Natural killer cell (primary cell): ENCODE results near the gene PCDHA4. TPM values are rescaled to one million over a fixed set of nuclear protein-coding genes. Genes with fewer than 3 reads are reported as not detected.

ENCODE experiments used
- ATAC-seq, 3 donors: fragments of 150-1000 bp in 2 of 3; fragments of 200-7000 bp in 1 of 3; cut with Tn5 transposase; 1 replicate in 1 of 3; 2 replicates in 2 of 3; pipeline ENCODE4 v1.10.0; 2021; ENCODE audit warnings: mild to moderate bottlenecking in 2 of 3, moderate library complexity in 2 of 3
- DNase-seq, 2 donors: peaks; one replicate each; pipeline versions ENCODE4 v3.0.0 to v3.0.0-alpha.2; 2013 to 2021; ENCODE audit warnings: mixed read lengths in 1 of 2
- H3K27ac ChIP-seq: one replicate; pipeline ENCODE4 v1.5.1; 2013; ENCODE audit warnings: mild to moderate bottlenecking, low read length
- H3K27me3 ChIP-seq: one replicate; pipeline ENCODE4 v1.6.1; 2013; ENCODE audit warnings: low read length; ENCODE audit not compliant: control insufficient read depth, insufficient read depth
- H3K36me3 ChIP-seq: one replicate; pipeline ENCODE4 v1.6.1; 2013; ENCODE audit warnings: low read length; ENCODE audit not compliant: control insufficient read depth, insufficient read depth
- H3K4me1 ChIP-seq: one replicate; pipeline ENCODE4 v1.6.1; 2013; ENCODE audit warnings: low read length; ENCODE audit not compliant: control insufficient read depth, insufficient read depth
- H3K4me3 ChIP-seq: one replicate; pipeline ENCODE4 v1.5.1; 2013; ENCODE audit warnings: low read length
- H3K9me3 ChIP-seq: one replicate; pipeline ENCODE4 v1.6.1; 2013; ENCODE audit warnings: low read length; ENCODE audit not compliant: control insufficient read depth, insufficient read depth
- H3K27ac Mint-ChIP-seq, 2 donors: one replicate each; pipeline ENCODE4 v1.8.0; 2022; ENCODE audit warnings: mild to moderate bottlenecking in 2 of 2, mixed read lengths in 2 of 2, moderate library complexity in 1 of 2
- H3K27me3 Mint-ChIP-seq, 2 donors: one replicate each; pipeline ENCODE4 v1.8.0; 2022; ENCODE audit warnings: low read depth in 2 of 2, mixed read lengths in 2 of 2
- H3K36me3 Mint-ChIP-seq: one replicate; pipeline ENCODE4 v1.8.0; 2022; ENCODE audit warnings: mixed read lengths
- H3K4me1 Mint-ChIP-seq, 2 donors: one replicate each; pipeline ENCODE4 v1.8.0; 2022; ENCODE audit warnings: mixed read lengths in 2 of 2
- H3K4me3 Mint-ChIP-seq: one replicate; pipeline ENCODE4 v1.8.0; 2022; ENCODE audit warnings: mild to moderate bottlenecking, moderate library complexity, mixed read lengths
- H3K9me3 Mint-ChIP-seq, 2 donors: one replicate each; pipeline ENCODE4 v1.8.0; 2022; ENCODE audit warnings: mixed read lengths in 2 of 2
- CTCF ChIP-seq: fragments of 200-600 bp; IDR thresholded peaks from one replicate; pipeline ENCODE4 v1.8.0; 2022; ENCODE audit warnings: antibody characterized with exemption
- WGBS: methylation state at CpG from one replicate; pipeline ENCODE4 v1.1.7; 2013; ENCODE audit warnings: missing lambda C conversion rate; ENCODE audit not compliant: insufficient coverage; 5-methylcytosine and 5-hydroxymethylcytosine counted together
- intact Hi-C: fragments of 100-400 bp; cut with micrococcal nuclease; formaldehyde crosslinking; loops from one replicate; pipeline ENCODE4 v1.14.2; 2022
- total RNA-seq, 4 donors: library from RNA; stranded (reverse); fragments of 120-200 nt in 1 of 4; gene quantifications; one replicate each; pipeline versions ENCODE4 v1.2.3 to v1.2.4, GENCODE V29; 2013 to 2022

Gene PCDHA4
- not detected for total RNA-seq
- total RNA-seq (2013) = not detected

- no peaks in the 10 kb centered on the region for H3K27me3 ChIP-seq
- Mint-ChIP-seq H3K4me1 (no peaks in the 10 kb centered on the region), H3K27ac (no peak within 1 kb of the TSS), H3K27me3 (peaks cover 6 to 7% of the 10 kb centered on the region in 2 donors), H3K36me3 (peaks cover 5% of the 10 kb centered on the region), H3K4me3 (no peak within 1 kb of the TSS), H3K9me3 (peaks cover 4 to 6% of the 10 kb centered on the region in 2 donors)
- peak in 1 of 2 donors; percentile 7 for DNase-seq
- no peak within 1 kb of the TSS for H3K4me3 ChIP-seq
- TF ChIP-seq CTCF = no peak
- intact Hi-C loops = no loop called here
- no peak for ATAC-seq
- H3K36me3 ChIP-seq = no peaks in the 10 kb centered on the region
- no peak within 1 kb of the TSS for H3K27ac ChIP-seq
- 36% methylated on average over 44 of the region's 47 CpGs for WGBS
- no peaks in the 10 kb centered on the region for H3K4me1 ChIP-seq
- H3K9me3 ChIP-seq = peaks cover 20% of the 10 kb centered on the region
Measured at GRCh38 chr5:140806834-140807775, at the start of gene PCDHA4. Gene PCDHA4 (plus strand): TSS chr5:140807068.

GRCh38 chr5:140764177-140764973, 42.5 kb upstream of the PCDHA4 start:
- TF ChIP-seq CTCF = no peak
- DNase-seq = no peak
- H3K36me3 ChIP-seq = no peaks in the 10 kb centered on the region
- no peak overlapping the region for H3K4me3 ChIP-seq
- no peak overlapping the region for H3K27ac ChIP-seq
- Mint-ChIP-seq H3K4me1 (no peaks in the 10 kb centered on the region), H3K4me3 (no peak overlapping the region), H3K27me3 (no peaks in the 10 kb centered on the region), H3K36me3 (peaks cover 42% of the 10 kb centered on the region), H3K9me3 (peaks cover 12 to 30% of the 10 kb centered on the region in 2 donors), H3K27ac (no peak overlapping the region)
- intact Hi-C loops = no loop called here
- ATAC-seq = no peak
- no peaks in the 10 kb centered on the region for H3K27me3 ChIP-seq
- H3K9me3 ChIP-seq = peaks cover 36% of the 10 kb centered on the region
- WGBS = no CpG with 5 or more reads among the region's 2 CpGs
- no peaks in the 10 kb centered on the region for H3K4me1 ChIP-seq

GRCh38 chr5:140767444-140767843, 39.4 kb upstream of the PCDHA4 start:
- Histone ChIP-seq H3K36me3 (no peaks in the 10 kb centered on the region), H3K27ac (no peak overlapping the region), H3K9me3 (peaks cover 33% of the 10 kb centered on the region), H3K4me3 (no peak overlapping the region), H3K27me3 (no peaks in the 10 kb centered on the region), H3K4me1 (no peaks in the 10 kb centered on the region)
- TF ChIP-seq CTCF = no peak
- Mint-ChIP-seq H3K36me3 (peaks cover 44% of the 10 kb centered on the region), H3K4me1 (no peaks in the 10 kb centered on the region), H3K27ac (no peak overlapping the region), H3K4me3 (no peak overlapping the region), H3K27me3 (no peaks in the 10 kb centered on the region), H3K9me3 (peaks cover 11 to 29% of the 10 kb centered on the region in 2 donors)
- intact Hi-C loops = no loop called here
- no CpG with 5 or more reads among the region's 4 CpGs for WGBS
- DNase-seq = no peak
- no peak for ATAC-seq
